OCI-LY7 (cell line): ENCODE results near the gene BICD1.

Experiments used
- CTCF ChIP-seq: fragments of 200-600 bp; sonication (generic); conservative IDR thresholded peaks from 2 replicates; pipeline ENCODE4 v1.5.1; 2014; ENCODE audit warnings: mild to moderate bottlenecking, antibody characterized with exemption, low read length, moderate library complexity, mixed read lengths
- EZH2phosphoT487 ChIP-seq: fragments of 200-600 bp; sonication (generic); IDR thresholded peaks from 2 replicates; pipeline ENCODE4 v1.6.1; 2018; ENCODE audit warnings: low read depth, borderline replicate concordance, mild to moderate bottlenecking, mixed run types, antibody characterized with exemption, low read length, moderate library complexity, mixed read lengths

GRCh38 chr12:32072102-32072501 is 34.5 kb upstream of the BICD1 start:
- TF ChIP-seq CTCF (no peak), EZH2phosphoT487 (no peak)
